Keratinocyte (primary cell): ENCODE measurements around the gene TGIF1. TPM values are rescaled to one million over a fixed set of nuclear protein-coding genes. Genes with fewer than 3 reads are reported as not detected.

ENCODE experiments used
- DNase-seq: peaks from one replicate; pipeline ENCODE4 v3.0.0-alpha.2; 2011; ENCODE audit warnings: low read depth, missing footprints, low spot score
- FAIRE-seq: peaks from 2 replicates; lab custom pipeline; 2011; peaks lifted over from hg19 to GRCh38; lab: Jason Lieb, UNC
- H2AFZ ChIP-seq: 2 replicates; pipeline ENCODE4 v1.6.0; 2012; ENCODE audit warnings: low read length, control low read depth, inconsistent platforms; ENCODE audit not compliant: control insufficient read depth
- H3K27ac ChIP-seq: 2 replicates; pipeline ENCODE4 v1.5.1; 2011; ENCODE audit warnings: low read length; ENCODE audit not compliant: control insufficient read depth, insufficient read depth
- H3K27me3 ChIP-seq: 3 replicates; pipeline ENCODE4 v1.6.0; 2011; ENCODE audit warnings: low read length; ENCODE audit not compliant: control insufficient read depth, insufficient read depth; ENCODE audit errors: extremely low read depth
- H3K36me3 ChIP-seq, 2 experiments: 2 replicates in 1 of 2; 3 replicates in 1 of 2; pipeline ENCODE4 v1.5.1; 2011; ENCODE audit warnings: low read length in 2 of 2, mild to moderate bottlenecking in 1 of 2; ENCODE audit not compliant: control insufficient read depth in 2 of 2, insufficient read depth in 2 of 2; ENCODE audit errors: extremely low read depth in 1 of 2
- H3K4me1 ChIP-seq: 3 replicates; pipeline ENCODE4 v1.5.1; 2011; ENCODE audit warnings: low read length; ENCODE audit not compliant: control insufficient read depth, insufficient read depth; ENCODE audit errors: extremely low read depth
- H3K4me2 ChIP-seq: 3 replicates; pipeline ENCODE4 v1.6.0; 2011; ENCODE audit warnings: low read depth, low read length; ENCODE audit not compliant: control insufficient read depth, insufficient read depth; ENCODE audit errors: extremely low read depth
- H3K4me3 ChIP-seq, 3 experiments: fragments of 200-600 bp in 1 of 3; sonication (generic) in 1 of 3; 2 replicates in 2 of 3; 3 replicates in 1 of 3; pipeline ENCODE4 v1.5.1; 2011 to 2016; ENCODE audit warnings: low read length in 3 of 3, mild to moderate bottlenecking in 3 of 3, control low read depth in 2 of 3, inconsistent platforms in 1 of 3, low read depth in 1 of 3, mixed read lengths in 1 of 3, mixed run types in 1 of 3, moderate library complexity in 1 of 3; ENCODE audit not compliant: control insufficient read depth in 2 of 3, insufficient read depth in 2 of 3; ENCODE audit errors: extremely low read depth in 1 of 3
- H3K79me2 ChIP-seq: 2 replicates; pipeline ENCODE4 v1.6.0; 2012; ENCODE audit warnings: low read length; ENCODE audit not compliant: control insufficient read depth, insufficient read depth
- H3K9ac ChIP-seq: 3 replicates; pipeline ENCODE4 v1.6.0; 2011; ENCODE audit warnings: low read length; ENCODE audit not compliant: control insufficient read depth, insufficient read depth; ENCODE audit errors: extremely low read depth
- H3K9me1 ChIP-seq: 3 replicates; pipeline ENCODE4 v1.6.0; 2011; ENCODE audit warnings: low read length; ENCODE audit not compliant: control insufficient read depth, insufficient read depth; ENCODE audit errors: extremely low read depth
- H3K9me3 ChIP-seq: 2 replicates; pipeline ENCODE4 v1.5.1; 2012; ENCODE audit warnings: low read depth, low read length; ENCODE audit not compliant: control insufficient read depth
- H4K20me1 ChIP-seq: 3 replicates; pipeline ENCODE4 v1.6.0; 2011; ENCODE audit warnings: low read length; ENCODE audit not compliant: control insufficient read depth, insufficient read depth; ENCODE audit errors: extremely low read depth
- CTCF ChIP-seq, 3 experiments: IDR thresholded peaks in 1 of 3; conservative IDR thresholded peaks in 1 of 3; optimal IDR thresholded peaks in 1 of 3; 2 replicates in 2 of 3; 3 replicates in 1 of 3; pipeline versions ENCODE3 to v1.5.1; 2011; ENCODE audit warnings: low read length in 3 of 3, mild to moderate bottlenecking in 3 of 3, moderate library complexity in 2 of 3, control low read depth in 1 of 3, inconsistent platforms in 1 of 3; ENCODE audit not compliant: insufficient read depth in 2 of 3; ENCODE audit errors: extremely low read depth in 1 of 3
- EZH2 ChIP-seq: IDR thresholded peaks from one replicate; pipeline ENCODE4 v1.6.1; 2012; ENCODE audit warnings: inconsistent platforms, mild to moderate bottlenecking, low read length, moderate library complexity
- dilution Hi-C: fragments of 300-500 bp; cut with MboI; formaldehyde crosslinking; loops from one replicate; pipeline ENCODE4 v1.7.0; 2020; ENCODE audit warnings: low sequenced_read_pairs; ENCODE audit not compliant: extremely low pct_ligation_motif_present
- polyA plus RNA-seq, 5 experiments: library from polyadenylated mRNA; depleted of rRNA in 3 of 5; stranded (reverse) in 3 of 5; stranded (forward) in 1 of 5; unstranded in 1 of 5; fragments of >200 nt; gene quantifications; 1 replicate in 1 of 5; 2 replicates in 3 of 5; 3 replicates in 1 of 5; pipeline versions ENCODE4 v1.2.1 to v1.2.3, GENCODE V29; 2011 to 2012; ENCODE audit warnings: missing spikeins in 2 of 5, low read depth in 1 of 5, low replicate concordance in 1 of 5

Gene TGIF1
- polyA plus RNA-seq, 1 donor (not counting 4 experiments of a cell fraction or from before 2014, with no cell fraction given): 115 TPM

GRCh38 chr18:3489462-3489861 lies 39.5 kb downstream of the TGIF1 start:
- dilution Hi-C loops: no loop called here
- Histone ChIP-seq H3K27ac (no peak overlapping the region), H3K36me3 (no peaks in the 10 kb centered on the region), H3K9me3 (no peaks in the 10 kb centered on the region), H3K4me2 (no peak overlapping the region), H3K9me1 (no peaks in the 10 kb centered on the region), H3K4me1 (no peaks in the 10 kb centered on the region), H2AFZ (no peak overlapping the region), H3K79me2 (no peaks in the 10 kb centered on the region), H3K27me3 (no peaks in the 10 kb centered on the region), H3K9ac (no peak overlapping the region), H3K4me3 (no peak overlapping the region), H4K20me1 (no peaks in the 10 kb centered on the region)
- no peak for TF ChIP-seq CTCF (optimal IDR thresholded peaks at IDR 0.05 in 1 of 3, IDR thresholded peaks at IDR 0.05 in 1 of 3, conservative IDR thresholded peaks at IDR 0.05 in 1 of 3; ENCODE audit: extremely low read depth in 1 of 3, insufficient read depth in 2 of 3, low read length in 3 of 3)
- DNase-seq (no peak), FAIRE-seq (no peak)

- H3K4me2 ChIP-seq: no peak overlapping the region
- FAIRE-seq (no peak), DNase-seq (no peak)
- no peak for TF ChIP-seq EZH2
- TF ChIP-seq CTCF (optimal IDR thresholded peaks at IDR 0.05 in 1 of 3, IDR thresholded peaks at IDR 0.05 in 1 of 3, conservative IDR thresholded peaks at IDR 0.05 in 1 of 3; ENCODE audit: extremely low read depth in 1 of 3, insufficient read depth in 2 of 3, low read length in 3 of 3): no peak
- no peaks in the 10 kb centered on the region for H3K9me3 ChIP-seq
- H3K36me3 ChIP-seq: no peaks in the 10 kb centered on the region
- H4K20me1 ChIP-seq: no peaks in the 10 kb centered on the region
- no peaks in the 10 kb centered on the region for H3K79me2 ChIP-seq
- H3K9ac ChIP-seq: no peak overlapping the region
- no peak overlapping the region for H3K4me3 ChIP-seq
- no peak overlapping the region for H2AFZ ChIP-seq
- no peak overlapping the region for H3K27ac ChIP-seq
- dilution Hi-C loops: no loop called here
- no peaks in the 10 kb centered on the region for H3K9me1 ChIP-seq
- H3K27me3 ChIP-seq: no peaks in the 10 kb centered on the region
- H3K4me1 ChIP-seq: no peaks in the 10 kb centered on the region
These were observed 42.1 kb downstream of the TGIF1 start for GRCh38 chr18:3491981-3492555.
